MM.1S (cell line): ENCODE data around the gene CHCHD4.

ENCODE experiments used
- DNase-seq: peaks from one replicate; pipeline ENCODE4 v3.0.0-alpha.2; 2015
- H2AFZ ChIP-seq: fragments of 300-600 bp; sonication (generic); 2 replicates; pipeline ENCODE4 v1.6.0; 2016; ENCODE audit warnings: antibody characterized with exemption, low read length
- H3F3A ChIP-seq: fragments of 300-600 bp; sonication (generic); 2 replicates; pipeline ENCODE4 v1.6.1; 2016; ENCODE audit warnings: mild to moderate bottlenecking, antibody characterized with exemption, low read length, moderate library complexity, mixed read lengths; ENCODE audit not compliant: insufficient read depth
- H3K27ac ChIP-seq: fragments of 300-600 bp; sonication (generic); 2 replicates; pipeline ENCODE4 v1.5.1; 2016; ENCODE audit warnings: mild to moderate bottlenecking, low read length
- H3K27me3 ChIP-seq: fragments of 300-600 bp; sonication (generic); replicated peaks from 2 replicates; pipeline ENCODE4 v1.6.0; 2016; ENCODE audit warnings: low read length; ENCODE audit not compliant: insufficient read depth
- H3K36me3 ChIP-seq: fragments of 300-600 bp; sonication (generic); replicated peaks from 2 replicates; pipeline ENCODE4 v1.6.1; 2016; ENCODE audit warnings: mild to moderate bottlenecking, low read length, mixed read lengths; ENCODE audit not compliant: insufficient read depth
- H3K4me1 ChIP-seq: fragments of 300-600 bp; sonication (generic); 2 replicates; pipeline ENCODE4 v1.6.1; 2016; ENCODE audit warnings: low read length, mixed read lengths
- H3K4me2 ChIP-seq: fragments of 300-600 bp; sonication (generic); 2 replicates; pipeline ENCODE4 v1.6.0; 2016; ENCODE audit warnings: low read depth, low read length
- H3K4me3 ChIP-seq: fragments of 300-600 bp; sonication (generic); 2 replicates; pipeline ENCODE4 v1.5.1; 2016; ENCODE audit warnings: low read length, mixed read lengths
- H3K79me2 ChIP-seq: fragments of 300-600 bp; sonication (generic); 2 replicates; pipeline ENCODE4 v1.6.1; 2016; ENCODE audit warnings: mixed run types, low read length, mixed read lengths
- H3K9ac ChIP-seq: fragments of 300-600 bp; sonication (generic); 2 replicates; pipeline ENCODE4 v1.6.1; 2016; ENCODE audit warnings: low read length, mixed read lengths
- H3K9me2 ChIP-seq: fragments of 300-600 bp; sonication (generic); replicated peaks from 2 replicates; pipeline ENCODE4 v1.6.1; 2016; ENCODE audit warnings: mild to moderate bottlenecking, low read length, mixed read lengths; ENCODE audit not compliant: insufficient read depth
- H3K9me3 ChIP-seq: fragments of 300-600 bp; sonication (generic); replicated peaks from 2 replicates; pipeline ENCODE4 v1.6.1; 2016; ENCODE audit warnings: mild to moderate bottlenecking, low read length, mixed read lengths; ENCODE audit not compliant: insufficient read depth
- H4K20me1 ChIP-seq: fragments of 300-600 bp; sonication (generic); 2 replicates; pipeline ENCODE4 v1.6.1; 2016; ENCODE audit warnings: mild to moderate bottlenecking, low read length, moderate library complexity, mixed read lengths; ENCODE audit not compliant: insufficient read depth
- EZH2 ChIP-seq: fragments of 300-600 bp; sonication (generic); optimal IDR thresholded peaks from 2 replicates; pipeline ENCODE3; 2017; ENCODE audit warnings: low read depth, mild to moderate bottlenecking, antibody characterized with exemption, low read length, mixed read lengths
- EZH2phosphoT487 ChIP-seq: fragments of 300-600 bp; sonication (generic); IDR thresholded peaks from 2 replicates; pipeline ENCODE4 v1.6.1; 2018; ENCODE audit warnings: antibody characterized with exemption, low read length
- TF ChIP-seq, protein P1 (sequence below): fragments of 300-600 bp; sonication (generic); IDR thresholded peaks from 2 replicates; pipeline ENCODE4 v1.5.1; 2016; ENCODE audit warnings: antibody characterized with exemption, low read length, mixed read lengths

CHCHD4 gene

DNA sequence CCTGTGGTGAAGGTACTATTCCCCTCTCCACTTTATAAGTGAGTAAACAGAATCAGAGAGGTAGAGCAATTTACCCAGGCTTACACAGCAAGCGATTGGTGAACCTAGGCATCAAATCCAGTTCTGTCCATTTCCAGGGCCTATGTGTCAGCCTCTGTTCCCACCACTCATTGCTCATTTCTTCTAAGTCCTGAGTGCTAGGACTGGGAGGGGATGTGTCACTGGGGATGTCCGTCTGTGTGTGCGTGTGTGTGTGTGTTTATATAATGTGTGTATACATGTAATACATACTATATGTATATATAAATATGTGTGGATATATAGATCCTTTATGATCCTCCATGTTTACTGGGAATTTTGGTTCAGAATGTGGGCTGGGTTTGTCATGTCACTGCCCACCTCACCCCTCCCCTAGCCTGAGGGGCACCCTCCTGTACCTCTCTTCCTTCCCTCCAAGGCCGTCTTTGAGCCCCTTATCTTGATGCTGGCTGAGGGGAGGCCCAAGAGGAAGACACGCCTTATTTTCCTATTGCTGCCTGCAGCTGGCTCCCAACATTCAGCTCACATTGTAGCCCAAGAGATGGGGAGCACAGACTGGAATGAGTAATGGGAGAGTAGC, 2.3 kb upstream of the CHCHD4 start:
- H3K4me3 ChIP-seq = peak overlapping the region; percentile 98
- TF ChIP-seq EZH2 (no peak), EZH2phosphoT487 (no peak)
- TF ChIP-seq, protein P1, sequence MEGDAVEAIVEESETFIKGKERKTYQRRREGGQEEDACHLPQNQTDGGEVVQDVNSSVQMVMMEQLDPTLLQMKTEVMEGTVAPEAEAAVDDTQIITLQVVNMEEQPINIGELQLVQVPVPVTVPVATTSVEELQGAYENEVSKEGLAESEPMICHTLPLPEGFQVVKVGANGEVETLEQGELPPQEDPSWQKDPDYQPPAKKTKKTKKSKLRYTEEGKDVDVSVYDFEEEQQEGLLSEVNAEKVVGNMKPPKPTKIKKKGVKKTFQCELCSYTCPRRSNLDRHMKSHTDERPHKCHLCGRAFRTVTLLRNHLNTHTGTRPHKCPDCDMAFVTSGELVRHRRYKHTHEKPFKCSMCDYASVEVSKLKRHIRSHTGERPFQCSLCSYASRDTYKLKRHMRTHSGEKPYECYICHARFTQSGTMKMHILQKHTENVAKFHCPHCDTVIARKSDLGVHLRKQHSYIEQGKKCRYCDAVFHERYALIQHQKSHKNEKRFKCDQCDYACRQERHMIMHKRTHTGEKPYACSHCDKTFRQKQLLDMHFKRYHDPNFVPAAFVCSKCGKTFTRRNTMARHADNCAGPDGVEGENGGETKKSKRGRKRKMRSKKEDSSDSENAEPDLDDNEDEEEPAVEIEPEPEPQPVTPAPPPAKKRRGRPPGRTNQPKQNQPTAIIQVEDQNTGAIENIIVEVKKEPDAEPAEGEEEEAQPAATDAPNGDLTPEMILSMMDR = no peak
- peaks cover 26% of the 10 kb centered on the region for H3K36me3 ChIP-seq
- no peaks in the 10 kb centered on the region for H3K27me3 ChIP-seq
- peak overlapping the region; percentile 92 for H3K4me2 ChIP-seq
- no peaks in the 10 kb centered on the region for H3K9me3 ChIP-seq
- peak overlapping the region; percentile 96; the same call in 1 of the 2 replicates for H3K9ac ChIP-seq
- no peaks in the 10 kb centered on the region for H4K20me1 ChIP-seq
- no peak overlapping the region for H3K27ac ChIP-seq
- peaks cover 28% of the 10 kb centered on the region for H3K4me1 ChIP-seq
- no peak overlapping the region for H2AFZ ChIP-seq
- H3K9me2 ChIP-seq = no peaks in the 10 kb centered on the region
- no peak for DNase-seq
- H3F3A ChIP-seq = peaks cover 34% of the 10 kb centered on the region
- H3K79me2 ChIP-seq = peaks cover 63% of the 10 kb centered on the region

DNA sequence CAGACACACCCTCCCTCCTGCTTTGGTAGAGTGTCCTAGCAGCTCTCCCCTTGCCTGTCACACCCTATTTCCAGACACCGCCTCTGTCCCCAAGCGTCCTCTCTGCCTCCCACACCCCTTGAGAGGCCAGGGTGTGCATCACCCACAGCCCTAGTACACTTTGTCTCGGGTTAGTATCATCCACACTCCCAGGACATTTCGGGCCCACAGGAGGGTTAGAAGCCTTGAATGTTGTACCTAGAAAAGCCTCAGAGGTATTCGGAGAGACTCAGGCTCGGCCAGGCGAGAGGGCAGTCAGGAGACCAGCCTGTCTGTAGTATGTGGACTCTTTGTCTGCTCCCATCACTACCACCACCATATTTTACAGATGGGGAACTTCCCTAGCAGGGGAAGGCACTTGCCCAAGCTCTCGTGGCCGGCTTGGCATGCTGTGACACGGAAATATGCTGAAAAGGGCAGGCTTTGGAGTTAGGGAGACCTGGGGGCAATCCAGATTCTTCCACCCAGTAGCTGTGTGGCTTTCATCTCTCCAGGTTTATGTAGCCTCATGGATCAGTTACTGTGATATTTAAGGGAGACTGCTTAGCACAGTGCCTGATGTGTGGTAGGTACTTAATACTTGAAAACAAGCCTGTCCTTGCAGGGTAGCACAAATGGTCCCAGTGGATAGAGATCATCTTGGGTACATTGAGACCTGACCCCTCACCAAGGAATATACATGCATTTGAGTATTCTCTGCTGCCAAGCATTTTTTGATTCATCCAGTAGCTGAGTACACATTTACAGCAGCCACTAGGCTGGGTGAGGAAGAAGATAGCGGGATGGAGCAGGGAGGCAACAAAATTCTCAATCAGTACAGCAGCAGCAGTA, 1.6 kb upstream of the CHCHD4 start:
- Histone ChIP-seq H3K4me3 (peak overlapping the region; percentile 98), H3K27ac (peak overlapping the region; percentile 99; the same call in 1 of the 2 replicates), H3K36me3 (peaks cover 26% of the 10 kb centered on the region), H3K9me3 (no peaks in the 10 kb centered on the region), H3K9ac (peak overlapping the region; percentile 96), H3K79me2 (peaks cover 63% of the 10 kb centered on the region), H3K27me3 (no peaks in the 10 kb centered on the region), H4K20me1 (no peaks in the 10 kb centered on the region), H3K9me2 (no peaks in the 10 kb centered on the region), H3F3A (peaks cover 42% of the 10 kb centered on the region), H3K4me2 (peak overlapping the region; percentile 92), H2AFZ (no peak overlapping the region), H3K4me1 (peaks cover 35% of the 10 kb centered on the region)
- DNase-seq = no peak
- TF ChIP-seq EZH2phosphoT487 (no peak), EZH2 (no peak)
- TF ChIP-seq, protein P1 = no peak

DNA sequence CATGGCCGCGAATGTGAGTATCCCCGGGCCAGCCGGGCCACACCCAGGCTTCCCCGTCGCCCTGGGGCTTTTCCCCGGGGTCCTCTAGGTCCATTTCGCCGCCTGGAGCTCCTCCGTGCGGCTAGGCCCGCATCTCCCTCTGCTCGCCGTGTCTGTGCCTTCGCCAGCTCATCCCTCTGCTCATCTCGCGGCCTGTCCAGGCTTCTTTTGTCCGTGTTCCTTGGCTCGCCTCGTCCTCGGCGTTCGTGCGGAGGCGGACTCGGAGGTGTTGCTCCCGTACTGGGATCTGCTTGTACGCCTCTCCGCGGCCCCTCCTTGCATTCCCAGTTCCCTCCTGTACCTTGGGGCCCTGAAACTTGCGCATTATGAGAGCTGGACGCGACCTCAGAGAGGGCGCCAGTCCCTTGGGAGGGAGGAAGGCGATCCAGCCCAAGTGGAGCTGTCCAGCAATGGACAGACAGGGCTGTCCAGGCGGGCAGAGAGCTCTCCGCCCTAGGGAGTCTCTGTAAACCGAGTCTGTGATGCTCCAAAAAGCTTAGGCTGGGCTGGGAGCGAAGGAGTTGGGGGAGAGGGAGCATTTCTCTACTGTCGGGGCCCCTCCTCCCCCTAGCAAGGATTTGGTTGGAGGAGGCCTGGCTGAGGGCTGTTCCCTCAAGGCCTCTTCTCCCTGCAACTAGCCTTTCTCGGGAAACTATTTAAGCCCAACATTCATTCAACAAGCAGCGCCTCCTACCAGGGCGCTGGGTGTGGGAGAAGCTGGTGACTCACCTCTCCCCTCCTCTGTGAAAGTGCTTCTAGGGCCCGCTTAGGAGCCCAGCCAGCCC, 735 bp upstream of the CHCHD4 start:
- Histone ChIP-seq H3F3A (peaks cover 50% of the 10 kb centered on the region), H3K9ac (peak overlapping the region; percentile 96), H3K9me3 (no peaks in the 10 kb centered on the region), H3K4me1 (peaks cover 44% of the 10 kb centered on the region), H3K9me2 (no peaks in the 10 kb centered on the region), H3K27me3 (no peaks in the 10 kb centered on the region), H3K36me3 (peaks cover 19% of the 10 kb centered on the region), H4K20me1 (no peaks in the 10 kb centered on the region), H3K27ac (peak overlapping the region; percentile 99), H3K4me2 (peak overlapping the region; percentile 92), H3K79me2 (peaks cover 65% of the 10 kb centered on the region), H3K4me3 (peak overlapping the region; percentile 98), H2AFZ (peak overlapping the region; percentile 82)
- peak; percentile 67 for DNase-seq
- TF ChIP-seq, protein P1 = no peak; the same call in 1 of the 2 replicates
- TF ChIP-seq EZH2phosphoT487 (no peak), EZH2 (no peak)
